ENCODE measurements around the gene PGAP1. TPM values are rescaled to one million over a fixed set of nuclear protein-coding genes. Genes with fewer than 3 reads are reported as not detected.
"Not testable (repeated sequence)": the region's sequence is repeated elsewhere in the genome, so short reads cannot be mapped to it uniquely, and the experiment has no call there.

The PGAP1 gene
- total RNA-seq, 1 donor from 2014 or later, result 27.1 TPM

- intact Hi-C loops (cut with micrococcal nuclease); DNase-seq; H3K27ac Mint-ChIP-seq; H3K4me3 Mint-ChIP-seq; H3K27me3 Mint-ChIP-seq; H3K9me3 Mint-ChIP-seq: not testable (repeated sequence)
- Mint-ChIP-seq H3K36me3 (ENCODE audit: low read depth) (peaks cover 28% of the 10 kb centered on the region), H3K4me1 (peaks cover 12% of the 10 kb centered on the region)
Measured at GRCh38 chr2:196905365-196905764, 21.1 kb downstream of the PGAP1 start.

- no peak for DNase-seq
- Mint-ChIP-seq H3K4me1 (peaks cover 12% of the 10 kb centered on the region), H3K4me3 (no peak overlapping the region), H3K9me3 (no peaks in the 10 kb centered on the region), H3K27me3 (no peaks in the 10 kb centered on the region), H3K36me3 (ENCODE audit: low read depth) (peaks cover 43% of the 10 kb centered on the region), H3K27ac (no peak overlapping the region)
- intact Hi-C loops (cut with micrococcal nuclease), result no loop called here
Measured at GRCh38 chr2:196902828-196903227, 23.7 kb downstream of the PGAP1 start.

- no peak for DNase-seq
- H3K4me1 Mint-ChIP-seq, result peaks cover 14% of the 10 kb centered on the region
- peaks cover 57% of the 10 kb centered on the region for H3K36me3 Mint-ChIP-seq (ENCODE audit: low read depth)
- no peaks in the 10 kb centered on the region for H3K27me3 Mint-ChIP-seq
- H3K4me3 Mint-ChIP-seq, result no peak overlapping the region
- no peaks in the 10 kb centered on the region for H3K9me3 Mint-ChIP-seq
- intact Hi-C loops (cut with micrococcal nuclease), result no loop called here
- no peak overlapping the region for H3K27ac Mint-ChIP-seq
Measured at GRCh38 chr2:196900843-196901242, 25.7 kb downstream of the PGAP1 start.

- intact Hi-C loops (cut with micrococcal nuclease), result no loop called here
- H3K36me3 Mint-ChIP-seq (ENCODE audit: low read depth), result peaks cover 61% of the 10 kb centered on the region
- DNase-seq, result no peak
- no peaks in the 10 kb centered on the region for H3K9me3 Mint-ChIP-seq
- H3K27ac Mint-ChIP-seq, result no peak overlapping the region
- H3K4me3 Mint-ChIP-seq, result no peak overlapping the region
- peaks cover 14% of the 10 kb centered on the region for H3K4me1 Mint-ChIP-seq
- no peaks in the 10 kb centered on the region for H3K27me3 Mint-ChIP-seq
Measured at GRCh38 chr2:196899976-196900375, 26.5 kb downstream of the PGAP1 start.

- peaks cover 63% of the 10 kb centered on the region for H3K36me3 Mint-ChIP-seq (ENCODE audit: low read depth)
- no peak overlapping the region for H3K27ac Mint-ChIP-seq
- DNase-seq, result no peak
- H3K4me1 Mint-ChIP-seq, result peaks cover 11% of the 10 kb centered on the region
- H3K4me3 Mint-ChIP-seq, result no peak overlapping the region
- no peaks in the 10 kb centered on the region for H3K27me3 Mint-ChIP-seq
- H3K9me3 Mint-ChIP-seq, result no peaks in the 10 kb centered on the region
- intact Hi-C loops (cut with micrococcal nuclease), result no loop called here
Measured at GRCh38 chr2:196891136-196891535, 35.4 kb downstream of the PGAP1 start.

GRCh38 chr2:196887431-196887830 lies 39.1 kb downstream of the PGAP1 start:
- H3K4me1 Mint-ChIP-seq, result peaks cover 12% of the 10 kb centered on the region
- H3K27me3 Mint-ChIP-seq, result no peaks in the 10 kb centered on the region
- intact Hi-C loops (cut with micrococcal nuclease), result no loop called here
- no peak for DNase-seq
- peaks cover 67% of the 10 kb centered on the region for H3K36me3 Mint-ChIP-seq (ENCODE audit: low read depth)
- no peak overlapping the region for H3K4me3 Mint-ChIP-seq
- H3K27ac Mint-ChIP-seq, result no peak overlapping the region
- peaks cover 9% of the 10 kb centered on the region for H3K9me3 Mint-ChIP-seq

GRCh38 chr2:196884368-196884767 lies 42.1 kb downstream of the PGAP1 start:
- no peak overlapping the region for H3K27ac Mint-ChIP-seq
- H3K36me3 Mint-ChIP-seq (ENCODE audit: low read depth), result peaks cover 73% of the 10 kb centered on the region
- no peak for DNase-seq
- peaks cover 25% of the 10 kb centered on the region for H3K9me3 Mint-ChIP-seq
- H3K27me3 Mint-ChIP-seq, result no peaks in the 10 kb centered on the region
- intact Hi-C loops (cut with micrococcal nuclease), result no loop called here
- H3K4me3 Mint-ChIP-seq, result no peak overlapping the region
- peaks cover 7% of the 10 kb centered on the region for H3K4me1 Mint-ChIP-seq

- Mint-ChIP-seq H3K4me1 (peaks cover 26% of the 10 kb centered on the region), H3K27me3 (no peaks in the 10 kb centered on the region), H3K27ac (no peak overlapping the region), H3K4me3 (no peak overlapping the region), H3K36me3 (ENCODE audit: low read depth) (peaks cover 47% of the 10 kb centered on the region), H3K9me3 (peaks cover 7% of the 10 kb centered on the region)
- intact Hi-C loops (cut with micrococcal nuclease), result loop anchor here (5.0 to 10.0 kb wide), 3 partner anchors 34 to 111 kb away; partner anchors contain the start of gene PGAP1
- DNase-seq, result no peak
Measured at GRCh38 chr2:196876364-196876763, 50.1 kb downstream of the PGAP1 start.

- peaks cover 24% of the 10 kb centered on the region for H3K4me1 Mint-ChIP-seq
- DNase-seq, result no peak
- peaks cover 44% of the 10 kb centered on the region for H3K36me3 Mint-ChIP-seq (ENCODE audit: low read depth)
- no peaks in the 10 kb centered on the region for H3K9me3 Mint-ChIP-seq
- intact Hi-C loops (cut with micrococcal nuclease), result loop anchor here (5.0 to 10.0 kb wide), 3 partner anchors 33 to 112 kb away; partner anchors contain the start of gene PGAP1
- H3K27ac Mint-ChIP-seq, result no peak overlapping the region
- H3K27me3 Mint-ChIP-seq, result no peaks in the 10 kb centered on the region
- H3K4me3 Mint-ChIP-seq, result no peak overlapping the region
Measured at GRCh38 chr2:196875414-196875813, 51.1 kb downstream of the PGAP1 start.

GRCh38 chr2:196873511-196873910 lies 53.0 kb downstream of the PGAP1 start:
- intact Hi-C loops (cut with micrococcal nuclease), result loop anchor here (10.0 kb wide), 1 partner anchor 51 kb away; the partner anchor contains the start of gene PGAP1
- peaks cover 19% of the 10 kb centered on the region for H3K4me1 Mint-ChIP-seq
- H3K4me3 Mint-ChIP-seq, result no peak overlapping the region
- no peak for DNase-seq
- no peaks in the 10 kb centered on the region for H3K27me3 Mint-ChIP-seq
- H3K27ac Mint-ChIP-seq, result no peak overlapping the region
- H3K9me3 Mint-ChIP-seq, result no peaks in the 10 kb centered on the region
- H3K36me3 Mint-ChIP-seq (ENCODE audit: low read depth), result peaks cover 39% of the 10 kb centered on the region

- Mint-ChIP-seq H3K27ac (no peak overlapping the region), H3K27me3 (no peaks in the 10 kb centered on the region), H3K36me3 (ENCODE audit: low read depth) (peaks cover 48% of the 10 kb centered on the region), H3K4me3 (no peak overlapping the region), H3K4me1 (peaks cover 14% of the 10 kb centered on the region), H3K9me3 (peaks cover 4% of the 10 kb centered on the region)
- intact Hi-C loops (cut with micrococcal nuclease), result no loop called here
- DNase-seq, result no peak
Measured at GRCh38 chr2:196854629-196855028, 71.9 kb downstream of the PGAP1 start.

- DNase-seq, result no peak
- peaks cover 15% of the 10 kb centered on the region for H3K4me1 Mint-ChIP-seq
- no peak overlapping the region for H3K4me3 Mint-ChIP-seq
- no peaks in the 10 kb centered on the region for H3K27me3 Mint-ChIP-seq
- intact Hi-C loops (cut with micrococcal nuclease), result no loop called here
- peaks cover 37% of the 10 kb centered on the region for H3K36me3 Mint-ChIP-seq (ENCODE audit: low read depth)
- peak overlapping the region; percentile 55 for H3K27ac Mint-ChIP-seq
- peaks cover 3% of the 10 kb centered on the region for H3K9me3 Mint-ChIP-seq
Measured at GRCh38 chr2:196853301-196854087, 73.0 kb downstream of the PGAP1 start.

- Mint-ChIP-seq H3K9me3 (no peaks in the 10 kb centered on the region), H3K27ac (peak overlapping the region; percentile 54), H3K36me3 (ENCODE audit: low read depth) (peaks cover 35% of the 10 kb centered on the region), H3K27me3 (no peaks in the 10 kb centered on the region), H3K4me1 (peaks cover 28% of the 10 kb centered on the region), H3K4me3 (no peak overlapping the region)
- intact Hi-C loops (cut with micrococcal nuclease), result no loop called here
- DNase-seq, result no peak
Measured at GRCh38 chr2:196851088-196851487, 75.4 kb downstream of the PGAP1 start.

- Mint-ChIP-seq H3K36me3 (ENCODE audit: low read depth) (peaks cover 43% of the 10 kb centered on the region), H3K27ac (no peak overlapping the region), H3K4me3 (no peak overlapping the region), H3K27me3 (no peaks in the 10 kb centered on the region), H3K9me3 (no peaks in the 10 kb centered on the region), H3K4me1 (peaks cover 32% of the 10 kb centered on the region)
- DNase-seq, result no peak
- intact Hi-C loops (cut with micrococcal nuclease), result no loop called here
Measured at GRCh38 chr2:196849895-196850294, 76.6 kb downstream of the PGAP1 start.
